Measurements from ENCODE around the gene KIF13A.
"Not testable (repeated sequence)": the region's sequence is repeated elsewhere in the genome, so short reads cannot be mapped to it uniquely, and the experiment has no call there.

The KIF13A gene

GRCh38 chr6:17771609-17772008, 215.8 kb downstream of the KIF13A start:
- in situ Hi-C loops (cut with MboI; ENCODE audit: low sequenced_read_pairs, unreplicated experiment), result no loop called here
- DNase-seq (ENCODE audit: low spot score), result no peak
- no peak for TF ChIP-seq CTCF (IDR thresholded peaks at IDR 0.05; ENCODE audit: borderline replicate concordance, control extremely low read depth, extremely low read depth, insufficient read depth, missing control alignments)

DNA sequence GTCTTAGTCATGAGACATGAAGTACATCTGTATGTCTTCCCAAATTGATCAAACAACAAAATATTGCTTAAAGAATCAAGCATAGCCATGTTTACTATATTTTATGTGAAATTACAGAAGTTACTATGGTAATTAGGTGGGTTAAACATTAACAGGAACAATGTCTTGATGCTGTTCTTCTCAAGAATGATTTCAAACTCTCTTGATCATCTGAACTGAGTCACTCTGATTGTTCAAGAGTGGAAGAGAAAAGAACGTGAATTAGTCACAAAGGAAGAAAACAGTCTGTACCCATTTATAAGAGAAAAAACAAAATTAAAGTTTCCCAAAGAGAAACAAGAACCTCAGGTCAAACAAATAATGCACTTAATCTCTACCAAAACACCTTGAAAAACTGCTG, 218.6 kb downstream of the KIF13A start:
- no peak for TF ChIP-seq CTCF (IDR thresholded peaks at IDR 0.05; ENCODE audit: borderline replicate concordance, control extremely low read depth, extremely low read depth, insufficient read depth, missing control alignments)
- no peak for DNase-seq (ENCODE audit: low spot score)
- in situ Hi-C loops (cut with MboI; ENCODE audit: low sequenced_read_pairs, unreplicated experiment), result no loop called here

DNA sequence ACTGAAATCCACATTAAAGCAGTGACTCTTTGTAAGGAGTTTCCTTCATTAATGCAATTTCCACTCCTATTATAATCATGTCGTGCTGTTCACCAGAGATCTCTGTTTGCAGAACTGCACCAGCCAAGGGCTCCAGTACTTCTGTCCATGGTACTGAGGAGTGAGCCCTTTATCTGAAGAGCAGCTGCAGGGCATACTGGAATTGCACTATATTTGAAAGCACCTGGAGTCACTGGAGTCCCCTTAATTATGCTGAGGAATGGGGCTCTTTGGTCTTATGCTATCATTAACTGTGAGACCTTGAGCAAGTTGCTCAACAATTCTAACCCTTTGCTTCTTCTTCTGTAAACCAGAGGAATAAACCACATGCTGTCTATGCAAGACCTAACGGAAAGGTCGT, 219.0 kb downstream of the KIF13A start:
- in situ Hi-C loops (cut with MboI; ENCODE audit: low sequenced_read_pairs, unreplicated experiment), result no loop called here
- no peak for DNase-seq (ENCODE audit: low spot score)

DNA sequence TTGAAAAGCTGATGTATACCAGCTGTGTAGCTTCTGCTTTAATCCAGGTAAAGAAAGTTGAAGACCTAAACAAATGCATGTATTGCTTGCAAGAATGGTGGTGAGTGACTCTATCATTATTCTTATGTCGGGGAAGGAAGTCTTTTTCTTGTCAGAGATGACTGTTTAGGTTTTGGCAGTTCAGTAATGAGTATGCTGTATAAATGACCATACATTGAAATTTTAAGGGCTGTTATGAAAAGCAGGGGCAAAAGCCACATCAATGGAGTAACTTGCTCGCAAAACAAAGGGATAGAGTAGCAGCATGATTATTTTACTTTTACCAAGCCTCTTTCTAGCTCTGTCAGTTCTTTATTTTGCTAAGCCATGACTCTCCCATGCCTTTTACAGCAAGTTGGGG, 224.8 kb downstream of the KIF13A start:
- no peak for DNase-seq (ENCODE audit: low spot score)
- in situ Hi-C loops (cut with MboI; ENCODE audit: low sequenced_read_pairs, unreplicated experiment), result no loop called here

More for the DNA sequence above, 219.0 kb downstream of the KIF13A start:
- TF ChIP-seq CTCF (IDR thresholded peaks at IDR 0.05; ENCODE audit: borderline replicate concordance, control extremely low read depth, extremely low read depth, insufficient read depth, missing control alignments), result no peak

DNA sequence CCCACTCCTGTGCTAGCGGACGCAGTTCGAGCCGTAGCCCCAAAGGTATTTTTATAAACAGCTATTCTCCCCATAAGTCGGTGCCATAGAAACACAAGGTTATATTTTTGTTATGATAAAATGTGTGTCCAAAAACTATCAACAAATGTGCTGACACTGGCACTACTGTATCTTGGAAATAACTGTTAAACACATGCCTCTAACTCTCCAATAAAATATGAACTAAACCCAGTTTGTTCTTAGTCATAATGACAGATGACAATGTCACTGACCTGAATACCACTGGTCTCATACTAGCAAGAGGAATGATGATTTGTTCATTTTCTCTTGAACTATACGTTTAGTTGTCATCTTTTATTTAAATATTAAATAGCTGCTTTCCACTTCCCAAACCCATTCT, 229.3 kb downstream of the KIF13A start:
- DNase-seq (ENCODE audit: low spot score), result no peak
- TF ChIP-seq CTCF (IDR thresholded peaks at IDR 0.05; ENCODE audit: borderline replicate concordance, control extremely low read depth, extremely low read depth, insufficient read depth, missing control alignments), result no peak
- in situ Hi-C loops (cut with MboI; ENCODE audit: low sequenced_read_pairs, unreplicated experiment), result no loop called here

More for the DNA sequence above, 224.8 kb downstream of the KIF13A start:
- TF ChIP-seq CTCF (IDR thresholded peaks at IDR 0.05; ENCODE audit: borderline replicate concordance, control extremely low read depth, extremely low read depth, insufficient read depth, missing control alignments), result no peak

DNA sequence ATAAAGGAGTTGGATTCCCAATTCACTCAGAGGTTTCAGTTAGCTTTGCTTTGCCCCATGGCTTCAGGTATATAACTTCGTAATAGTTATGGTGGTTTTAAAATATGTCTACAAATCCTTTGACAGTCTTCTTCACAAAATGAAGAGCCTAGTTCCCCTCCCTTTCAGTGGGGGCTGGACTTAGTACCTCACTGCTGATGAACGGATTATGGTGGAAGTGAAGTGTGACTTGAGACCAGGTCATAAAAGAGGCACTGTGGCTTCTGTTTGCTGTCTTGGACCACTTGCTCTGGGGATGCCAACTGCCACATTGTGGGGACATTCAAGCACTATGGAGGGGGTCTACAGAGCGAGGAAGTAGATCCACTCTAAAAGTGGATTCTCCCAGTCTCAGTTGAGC, 233.2 kb downstream of the KIF13A start:
- in situ Hi-C loops (cut with MboI; ENCODE audit: low sequenced_read_pairs, unreplicated experiment), result no loop called here
- DNase-seq (ENCODE audit: low spot score), result no peak
- no peak for TF ChIP-seq CTCF (IDR thresholded peaks at IDR 0.05; ENCODE audit: borderline replicate concordance, control extremely low read depth, extremely low read depth, insufficient read depth, missing control alignments)

DNA sequence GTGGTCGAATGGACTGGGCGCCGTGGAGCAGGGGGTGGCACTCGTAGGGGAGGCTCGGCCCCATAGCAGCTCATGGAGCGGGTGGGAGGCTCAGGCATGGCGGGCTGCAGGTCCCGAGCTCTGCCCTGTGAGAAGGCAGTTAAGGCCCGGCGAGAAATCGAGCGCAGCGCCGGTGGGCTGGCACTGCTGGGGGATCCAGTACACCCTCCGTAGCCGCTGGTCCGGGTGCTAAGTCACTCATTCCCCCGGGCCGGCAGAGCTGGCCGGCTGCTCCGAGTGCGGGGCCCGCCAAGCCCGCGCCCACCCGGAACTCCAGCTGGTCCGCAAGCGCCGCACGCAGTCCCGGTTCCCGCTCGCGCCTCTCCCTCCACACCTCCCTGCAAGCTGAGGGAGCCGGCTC, 242.1 kb downstream of the KIF13A start:
- DNase-seq (ENCODE audit: low spot score); in situ Hi-C loops (cut with MboI; ENCODE audit: low sequenced_read_pairs, unreplicated experiment): not testable (repeated sequence)

DNA sequence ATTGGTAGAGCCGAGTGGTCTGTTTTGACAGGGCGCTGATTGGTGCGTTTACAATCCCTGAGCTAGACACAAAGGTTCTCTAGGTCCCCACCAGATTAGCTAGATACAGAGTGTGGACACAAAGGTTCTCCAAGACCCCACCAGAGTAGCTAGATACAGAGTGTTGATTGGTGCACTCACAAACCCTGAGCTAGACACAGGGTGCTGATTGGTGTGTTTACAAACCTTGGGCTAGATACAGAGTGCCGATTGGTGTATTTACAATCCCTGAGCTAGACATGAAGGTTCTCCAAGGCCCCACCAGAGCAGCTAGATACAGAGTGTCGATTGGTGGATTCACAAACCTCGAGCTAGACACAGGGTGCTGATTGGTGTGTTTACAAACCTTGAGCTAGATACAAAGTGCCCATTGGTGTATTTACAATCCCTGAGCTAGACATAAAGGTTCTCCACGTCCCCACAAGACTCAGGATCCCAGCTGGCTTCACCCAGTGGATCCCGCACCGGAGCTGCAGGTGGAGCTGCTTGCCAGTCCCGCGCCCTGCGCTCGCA, 242.6 kb downstream of the KIF13A start:
- in situ Hi-C loops (cut with MboI; ENCODE audit: low sequenced_read_pairs, unreplicated experiment), result not testable (repeated sequence)

More for the DNA sequence above, 242.6 kb downstream of the KIF13A start:
- DNase-seq (ENCODE audit: low spot score), result not testable (repeated sequence)

Measured in GM13976 (cell line).